Hepatocyte (in vitro differentiated cells): ENCODE data around the gene ROR1. TPM values are rescaled to one million over a fixed set of nuclear protein-coding genes. Genes with fewer than 3 reads are reported as not detected.

Source experiments
- DNase-seq: peaks from one replicate; pipeline ENCODE4 v3.0.0-alpha.2; 2016; ENCODE audit warnings: low spot score
- H2AFZ ChIP-seq: fragments of 200-600 bp; sonication (generic); 2 replicates; pipeline ENCODE4 v1.6.0; 2016; ENCODE audit warnings: antibody characterized with exemption, mild to moderate bottlenecking
- H3K27ac ChIP-seq: fragments of 200-600 bp; sonication (generic); 2 replicates; pipeline ENCODE4 v1.5.1; 2016; ENCODE audit warnings: mild to moderate bottlenecking
- H3K27me3 ChIP-seq: fragments of 200-600 bp; sonication (generic); 2 replicates; pipeline ENCODE4 v1.6.1; 2016
- H3K36me3 ChIP-seq: fragments of 200-600 bp; sonication (generic); replicated peaks from 2 replicates; pipeline ENCODE4 v1.5.1; 2016; ENCODE audit warnings: low read depth; ENCODE audit not compliant: insufficient read depth
- H3K4me1 ChIP-seq: fragments of 200-600 bp; sonication (generic); 2 replicates; pipeline ENCODE4 v1.5.1; 2016; ENCODE audit warnings: mild to moderate bottlenecking, moderate library complexity; ENCODE audit not compliant: insufficient read depth
- H3K4me2 ChIP-seq: fragments of 200-600 bp; sonication (generic); 2 replicates; pipeline ENCODE4 v1.6.0; 2016
- H3K4me3 ChIP-seq: fragments of 200-600 bp; sonication (generic); 2 replicates; pipeline ENCODE4 v1.5.1; 2016; ENCODE audit warnings: mild to moderate bottlenecking
- H3K79me2 ChIP-seq: fragments of 200-600 bp; sonication (generic); 2 replicates; pipeline ENCODE4 v1.6.0; 2017; ENCODE audit warnings: mild to moderate bottlenecking
- H3K9me2 ChIP-seq: fragments of 200-600 bp; sonication (generic); replicated peaks from 2 replicates; pipeline ENCODE4 v1.6.0; 2017; ENCODE audit warnings: mild to moderate bottlenecking; ENCODE audit not compliant: insufficient read depth
- H3K9me3 ChIP-seq: fragments of 200-600 bp; sonication (generic); 2 replicates; pipeline ENCODE4 v1.5.1; 2016; ENCODE audit warnings: low read depth, mild to moderate bottlenecking
- H4K20me1 ChIP-seq: fragments of 200-600 bp; sonication (generic); 2 replicates; pipeline ENCODE4 v1.6.0; 2016; ENCODE audit warnings: mild to moderate bottlenecking; ENCODE audit not compliant: insufficient read depth, poor library complexity, severe bottlenecking
- CTCF ChIP-seq: fragments of 200-600 bp; sonication (generic); IDR thresholded peaks from 2 replicates; pipeline ENCODE4 v1.5.1; 2016; ENCODE audit warnings: antibody characterized with exemption, mild to moderate bottlenecking; ENCODE audit not compliant: poor library complexity
- EZH2 ChIP-seq: fragments of 200-600 bp; sonication (generic); IDR thresholded peaks from 2 replicates; pipeline ENCODE4 v1.6.1; 2016; ENCODE audit warnings: antibody characterized with exemption, mild to moderate bottlenecking, borderline replicate concordance
- EZH2phosphoT487 ChIP-seq: fragments of 200-600 bp; sonication (generic); IDR thresholded peaks from one replicate; pipeline ENCODE4 v1.6.1; 2018; ENCODE audit warnings: antibody characterized with exemption, mild to moderate bottlenecking, low read depth, moderate library complexity; ENCODE audit not compliant: unreplicated experiment, severe bottlenecking
- WGBS: methylation state at CpG from one replicate; pipeline ENCODE4 v1.1.6; 2016; ENCODE audit warnings: low lambda C conversion rate; ENCODE audit errors: missing lambda C conversion rate; 5-methylcytosine and 5-hydroxymethylcytosine counted together
- polyA plus RNA-seq: library from polyadenylated mRNA; unstranded; fragments of >200 nt; fragmentation: Nextera tagmentation; extraction: Ambion mirVana; gene quantifications from 2 replicates; pipeline ENCODE4 v1.2.1, GENCODE V29; 2016
- total RNA-seq: library from RNA; depleted of rRNA; stranded (reverse); fragments of >200 nt; gene quantifications from 2 replicates; pipeline ENCODE4 v1.2.3, GENCODE V29; 2014

ROR1 gene
- total and polyA plus RNA-seq, 2 experiments from 2014 or later, result 16.4 to 27.7 TPM

GRCh38 chr1:63799820-63800219, 26.0 kb downstream of the ROR1 start:
- peaks cover 18% of the 10 kb centered on the region for H3K4me1 ChIP-seq
- no peaks in the 10 kb centered on the region for H3K9me3 ChIP-seq
- 68% methylated on average over 3 of the region's 3 CpGs for WGBS
- TF ChIP-seq EZH2, result no peak
- TF ChIP-seq CTCF, result no peak
- TF ChIP-seq EZH2phosphoT487, result no peak
- H3K4me2 ChIP-seq, result no peak overlapping the region
- no peak overlapping the region for H2AFZ ChIP-seq
- peaks cover 6% of the 10 kb centered on the region for H4K20me1 ChIP-seq
- H3K27me3 ChIP-seq, result no peaks in the 10 kb centered on the region
- no peak for DNase-seq
- H3K4me3 ChIP-seq, result no peak overlapping the region
- H3K9me2 ChIP-seq, result no peaks in the 10 kb centered on the region
- H3K27ac ChIP-seq, result no peak overlapping the region
- H3K36me3 ChIP-seq, result no peaks in the 10 kb centered on the region
- H3K79me2 ChIP-seq, result peaks cover 90% of the 10 kb centered on the region

- no peak overlapping the region for H2AFZ ChIP-seq
- no peaks in the 10 kb centered on the region for H3K9me3 ChIP-seq
- TF ChIP-seq EZH2 (no peak), EZH2phosphoT487 (no peak), CTCF (no peak)
- H3K27ac ChIP-seq, result no peak overlapping the region
- peaks cover 21% of the 10 kb centered on the region for H3K4me1 ChIP-seq
- peaks cover 13% of the 10 kb centered on the region for H4K20me1 ChIP-seq
- no peak overlapping the region for H3K4me2 ChIP-seq
- DNase-seq, result no peak
- H3K36me3 ChIP-seq, result no peaks in the 10 kb centered on the region
- H3K4me3 ChIP-seq, result no peak overlapping the region
- H3K27me3 ChIP-seq, result no peaks in the 10 kb centered on the region
- 82% methylated on average over 3 of the region's 3 CpGs for WGBS
- no peaks in the 10 kb centered on the region for H3K9me2 ChIP-seq
- H3K79me2 ChIP-seq, result peaks cover 93% of the 10 kb centered on the region
Measured at GRCh38 chr1:63802109-63802508, 28.3 kb downstream of the ROR1 start.

GRCh38 chr1:63804829-63805484, 31.1 kb downstream of the ROR1 start:
- peaks cover 97% of the 10 kb centered on the region for H3K79me2 ChIP-seq
- no peaks in the 10 kb centered on the region for H3K27me3 ChIP-seq
- no peaks in the 10 kb centered on the region for H3K36me3 ChIP-seq
- DNase-seq, result no peak
- peaks cover 6% of the 10 kb centered on the region for H3K4me1 ChIP-seq
- no peak overlapping the region for H3K4me2 ChIP-seq
- no peak overlapping the region for H3K4me3 ChIP-seq
- no peaks in the 10 kb centered on the region for H3K9me2 ChIP-seq
- no peak overlapping the region for H2AFZ ChIP-seq
- no peaks in the 10 kb centered on the region for H3K9me3 ChIP-seq
- WGBS, result 61% methylated on average over 5 of the region's 5 CpGs
- no peak overlapping the region for H3K27ac ChIP-seq
- no peak for TF ChIP-seq EZH2phosphoT487
- TF ChIP-seq CTCF, result no peak
- TF ChIP-seq EZH2, result no peak
- peaks cover 12% of the 10 kb centered on the region for H4K20me1 ChIP-seq
